GM19240 (cell line): Measurements from ENCODE around the gene TRIO.
A peak's percentile ranks its signal among the peaks of the same experiment; 100 is the strongest.

Experiments
- DNase-seq: peaks from one replicate; pipeline ENCODE4 v3.0.0; 2011; ENCODE audit warnings: low spot score; ENCODE audit not compliant: insufficient read length

The TRIO gene

DNA sequence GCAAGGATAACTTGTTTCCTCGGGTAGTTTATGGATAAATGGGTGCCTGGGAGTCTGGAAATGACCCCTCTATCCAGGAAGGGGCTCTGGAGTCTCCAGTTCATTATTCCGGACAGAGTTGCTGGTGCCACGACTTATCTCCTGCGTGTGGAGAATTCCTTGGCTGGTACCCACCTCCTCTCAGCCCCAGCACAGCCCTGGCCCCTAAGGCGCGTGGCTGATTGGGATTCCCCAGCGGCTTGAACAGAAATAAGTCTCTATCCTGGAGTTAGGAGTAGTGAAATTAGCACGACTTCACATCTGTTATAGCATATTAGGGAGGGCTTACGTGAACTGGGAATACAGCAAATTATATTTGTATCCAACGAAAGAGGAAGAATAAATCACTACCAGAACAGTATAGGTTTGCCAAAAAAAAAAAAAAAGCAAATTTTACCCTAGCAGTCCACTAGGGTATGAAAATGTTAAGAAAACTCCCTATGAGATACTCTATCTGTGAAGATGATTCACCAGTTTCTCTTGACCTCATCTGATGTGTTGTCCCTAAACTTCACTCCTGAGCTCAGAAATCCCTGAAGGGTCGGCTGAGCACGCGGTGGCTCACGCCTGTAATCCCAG lies 265.9 kb downstream of the TRIO start:
- DNase-seq: no peak

- no peak for DNase-seq
Measured at GRCh38 chr5:14410068-14410393, 266.9 kb downstream of the TRIO start.

- no peak for DNase-seq
Measured at GRCh38 chr5:14410394-14411201, 267.5 kb downstream of the TRIO start.

- no peak for DNase-seq
Measured at GRCh38 chr5:14411216-14411615, 268.1 kb downstream of the TRIO start.

GRCh38 chr5:14413331-14413750 lies 270.2 kb downstream of the TRIO start:
- no peak for DNase-seq

DNA sequence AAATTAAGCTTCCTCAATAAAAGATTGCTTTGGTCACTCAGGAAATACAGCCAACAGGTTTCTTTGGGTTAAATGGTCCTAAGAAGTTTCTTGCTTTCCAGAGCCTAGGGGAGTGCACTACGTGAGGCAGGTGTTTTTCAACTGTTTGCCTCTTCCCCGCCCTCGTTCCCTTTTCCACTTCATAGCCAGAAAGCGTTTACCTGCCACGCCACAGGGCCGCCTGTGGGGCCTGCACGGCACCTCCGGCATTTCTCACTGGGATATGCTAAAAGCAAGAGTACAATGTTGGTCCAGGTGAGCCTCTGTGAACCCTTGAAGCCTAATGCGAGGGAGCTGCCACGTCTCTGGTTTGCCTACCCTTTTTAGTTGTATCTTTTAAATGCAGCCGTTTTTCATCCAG lies 270.9 kb downstream of the TRIO start:
- DNase-seq: no peak

DNA sequence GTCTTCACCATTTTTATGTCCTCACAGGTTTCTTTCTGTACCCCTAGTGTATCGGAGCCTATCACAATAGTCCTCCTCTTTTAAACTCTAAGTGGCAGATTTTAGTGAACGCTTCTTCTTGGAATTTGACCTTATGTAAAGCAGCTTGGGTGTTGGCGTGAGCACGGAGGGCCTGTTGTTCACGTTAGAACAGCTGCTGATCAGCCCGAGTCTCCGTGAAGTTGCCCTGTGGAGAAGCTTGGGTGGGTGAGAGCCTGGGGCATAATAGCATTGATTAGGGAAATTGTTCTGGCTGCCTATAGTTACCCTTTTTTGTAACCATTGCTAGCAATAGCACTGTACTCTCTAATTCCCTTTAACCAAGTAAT lies 271.5 kb downstream of the TRIO start:
- no peak for DNase-seq

DNA sequence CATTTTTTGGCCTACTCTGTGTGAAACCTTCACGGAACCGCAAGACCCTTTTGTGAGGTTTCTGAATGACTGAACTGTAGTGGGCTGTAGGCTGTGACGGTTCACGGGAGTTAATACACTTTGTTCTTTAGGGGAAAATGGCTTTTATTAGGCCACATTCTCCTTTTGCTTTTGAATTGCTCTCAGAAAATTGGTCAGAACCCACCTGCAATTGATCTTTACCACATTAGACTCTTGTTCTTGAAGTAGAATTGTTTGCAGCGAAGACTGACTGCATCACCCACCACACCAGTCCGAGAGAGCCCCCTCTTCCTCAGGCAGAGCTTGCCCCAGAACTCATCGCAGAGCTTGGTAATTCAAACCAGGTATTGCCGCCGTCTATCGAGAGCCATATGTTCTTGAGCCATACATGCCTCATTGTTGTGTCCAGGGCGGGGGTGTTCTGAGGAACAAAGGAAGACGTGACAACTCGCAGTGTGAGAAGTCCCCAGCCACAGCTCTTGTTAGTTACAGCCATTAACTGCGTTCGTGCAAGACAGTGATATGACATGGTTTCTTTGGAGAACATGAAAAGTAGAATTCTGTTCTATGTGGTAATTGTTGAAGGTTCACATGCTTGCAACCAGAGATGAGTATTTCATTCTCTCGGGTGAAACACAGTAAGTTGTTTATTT lies 272.0 kb downstream of the TRIO start:
- peak; percentile 13 for DNase-seq

GRCh38 chr5:14415698-14416074 lies 272.5 kb downstream of the TRIO start:
- DNase-seq: no peak

- no peak for DNase-seq
Measured at GRCh38 chr5:14416621-14417275, 273.6 kb downstream of the TRIO start.

DNA sequence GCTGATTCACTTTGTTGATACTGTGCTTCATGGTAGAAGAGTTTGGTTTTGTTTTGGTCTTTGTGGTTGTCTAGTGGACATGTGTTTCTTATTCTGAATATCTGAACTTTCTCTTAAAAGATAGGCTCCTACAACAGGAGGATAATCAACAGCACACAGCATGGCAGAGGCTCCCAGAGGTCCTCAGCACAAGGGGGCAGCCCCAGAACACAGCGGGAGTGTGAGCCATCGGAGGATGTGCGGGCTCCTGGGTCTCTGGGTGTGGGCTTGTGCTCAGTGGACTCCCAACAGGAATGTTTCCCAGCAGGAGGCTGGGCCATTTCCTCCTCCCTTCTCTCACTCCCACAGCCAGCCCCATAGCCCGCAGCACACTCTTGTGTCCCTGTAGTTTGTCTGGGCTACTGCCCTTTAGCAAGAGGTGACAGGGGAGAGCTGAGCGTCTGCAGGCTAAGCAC lies 274.2 kb downstream of the TRIO start:
- no peak for DNase-seq

DNA sequence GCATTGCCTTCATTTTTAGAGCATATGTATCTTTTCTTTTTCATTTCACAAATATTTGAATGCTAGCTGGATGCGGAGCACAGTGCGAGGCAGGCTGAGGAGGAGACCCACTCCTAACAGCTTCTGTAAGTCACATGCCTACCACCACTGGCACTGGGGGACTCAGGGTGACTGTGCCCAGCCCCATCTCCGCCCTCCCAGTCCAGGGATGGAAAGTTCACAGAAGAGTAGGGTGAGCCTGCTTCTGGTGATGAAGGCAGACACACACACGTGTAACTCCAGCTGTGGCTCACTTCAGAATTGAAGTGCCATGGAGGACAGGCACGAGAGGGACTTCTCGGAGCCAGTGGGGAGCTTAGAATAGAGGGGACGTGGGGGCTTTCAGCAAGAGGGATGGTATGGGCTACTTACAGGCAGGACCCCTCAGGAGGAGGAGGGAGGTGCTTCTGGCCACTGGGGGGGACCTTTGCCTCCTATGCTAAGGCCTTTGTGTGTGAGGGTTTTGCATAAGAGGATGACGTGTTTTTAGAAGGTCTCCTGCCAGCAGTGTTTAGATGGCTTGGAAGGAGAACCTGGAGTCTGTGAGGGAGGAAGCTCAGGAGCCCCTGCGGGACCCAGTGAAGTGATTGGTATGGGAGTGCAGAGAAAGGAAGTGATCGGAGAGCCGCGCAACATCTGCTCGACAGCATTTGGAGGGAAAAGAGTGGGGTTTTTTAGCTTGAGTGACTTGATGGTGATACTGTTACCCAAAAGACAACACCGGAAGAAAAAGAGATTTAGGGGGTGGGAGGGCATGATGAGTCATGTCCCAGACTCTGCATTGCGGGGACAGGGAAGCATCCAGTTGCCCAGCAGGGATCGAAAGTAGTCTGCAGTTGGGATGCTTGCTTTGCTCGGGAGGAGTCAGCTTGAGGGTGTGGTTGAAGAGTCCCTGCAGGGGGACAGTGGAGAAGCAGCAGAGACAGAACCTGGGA lies 274.9 kb downstream of the TRIO start:
- no peak for DNase-seq

DNA sequence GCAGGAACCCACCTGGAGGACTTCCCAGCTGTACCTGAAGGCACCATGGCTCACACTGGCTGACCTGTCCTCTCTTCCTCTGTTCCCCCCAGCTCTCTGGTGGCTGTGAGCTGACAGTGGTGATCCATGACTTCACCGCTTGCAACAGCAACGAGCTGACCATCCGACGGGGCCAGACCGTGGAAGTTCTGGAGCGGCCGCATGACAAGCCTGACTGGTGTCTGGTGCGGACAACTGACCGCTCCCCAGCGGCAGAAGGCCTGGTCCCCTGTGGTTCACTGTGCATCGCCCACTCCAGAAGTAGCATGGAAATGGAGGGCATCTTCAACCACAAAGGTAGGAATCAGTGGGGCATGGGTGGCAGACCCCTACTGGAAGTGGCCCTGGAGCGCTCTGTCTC lies 276.5 kb downstream of the TRIO start:
- DNase-seq: no peak

DNA sequence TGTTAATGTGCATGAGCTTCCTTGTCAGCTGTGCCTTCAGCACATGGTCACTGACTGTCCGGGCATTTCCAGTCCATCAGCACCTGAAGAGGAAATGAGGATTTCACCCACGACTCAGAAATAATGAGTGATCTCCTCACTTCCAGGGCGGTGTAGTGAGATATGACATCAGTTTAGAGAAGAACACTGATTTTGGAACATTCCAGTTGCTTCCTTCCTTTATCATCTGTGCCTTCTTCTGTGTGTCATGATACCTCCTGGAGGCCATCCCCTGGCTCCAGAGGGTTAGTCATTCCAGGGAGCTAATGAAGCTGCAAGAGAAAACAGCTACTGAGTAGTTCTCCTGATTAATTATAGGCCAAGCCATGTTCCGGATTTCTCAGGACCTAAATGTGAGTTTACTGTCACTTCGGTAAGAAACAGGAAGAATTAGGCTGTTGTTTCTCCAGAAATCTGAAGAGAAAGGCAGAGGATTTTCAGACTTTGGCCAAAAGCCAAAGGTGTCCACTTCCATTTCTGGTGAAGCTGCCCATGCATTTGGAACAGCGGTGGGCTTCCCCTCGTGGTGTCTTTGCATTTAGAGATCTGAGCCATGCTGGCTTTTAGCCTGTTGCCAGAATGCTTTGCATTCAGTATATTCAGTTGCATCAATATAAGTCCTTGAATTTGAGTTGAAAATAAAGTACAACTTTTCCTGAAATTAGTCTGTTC lies 277.1 kb downstream of the TRIO start:
- DNase-seq: no peak

DNA sequence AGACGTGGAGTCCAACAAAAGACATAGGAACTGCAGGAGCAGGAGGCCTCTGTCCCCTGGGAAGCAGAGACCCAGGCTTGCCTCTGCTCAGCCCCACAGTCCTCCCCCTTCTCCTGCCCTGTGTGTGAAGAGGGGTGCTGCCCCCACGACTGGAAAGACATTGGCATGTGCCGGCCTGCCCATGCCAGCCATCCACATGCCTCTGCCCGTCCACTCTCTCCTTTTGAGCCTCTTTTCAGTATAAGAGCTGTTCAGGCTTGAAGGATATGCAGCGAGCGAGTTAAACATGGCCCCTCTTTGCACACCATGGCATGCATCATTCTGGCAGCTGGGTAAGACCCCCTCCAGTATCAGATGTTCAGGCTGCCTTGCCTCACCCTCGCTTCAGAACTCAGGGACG lies 278.7 kb downstream of the TRIO start:
- no peak for DNase-seq

- no peak for DNase-seq
Measured at GRCh38 chr5:14424011-14424685, 281.0 kb downstream of the TRIO start.

DNA sequence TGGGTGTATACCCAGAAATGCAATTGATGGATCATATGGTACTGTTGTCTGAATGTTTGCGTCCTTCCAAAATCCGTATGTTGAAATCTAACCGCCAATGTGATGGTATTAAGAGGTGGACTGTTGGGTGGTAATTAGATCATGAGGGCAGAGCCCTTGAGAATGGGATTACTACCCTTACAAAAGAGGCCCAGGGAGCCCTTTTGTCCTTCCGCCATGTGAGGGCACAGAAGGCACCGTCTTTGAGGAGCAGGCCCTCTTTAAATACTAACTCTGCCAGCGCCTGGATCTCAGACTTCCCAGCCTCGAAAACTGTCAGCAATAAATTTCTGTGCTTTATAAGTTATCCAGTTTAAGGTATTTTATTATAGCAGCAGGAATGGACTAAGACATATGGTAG lies 282.4 kb downstream of the TRIO start:
- no peak for DNase-seq

GRCh38 chr5:14426521-14426920 lies 283.4 kb downstream of the TRIO start:
- no peak for DNase-seq

DNA sequence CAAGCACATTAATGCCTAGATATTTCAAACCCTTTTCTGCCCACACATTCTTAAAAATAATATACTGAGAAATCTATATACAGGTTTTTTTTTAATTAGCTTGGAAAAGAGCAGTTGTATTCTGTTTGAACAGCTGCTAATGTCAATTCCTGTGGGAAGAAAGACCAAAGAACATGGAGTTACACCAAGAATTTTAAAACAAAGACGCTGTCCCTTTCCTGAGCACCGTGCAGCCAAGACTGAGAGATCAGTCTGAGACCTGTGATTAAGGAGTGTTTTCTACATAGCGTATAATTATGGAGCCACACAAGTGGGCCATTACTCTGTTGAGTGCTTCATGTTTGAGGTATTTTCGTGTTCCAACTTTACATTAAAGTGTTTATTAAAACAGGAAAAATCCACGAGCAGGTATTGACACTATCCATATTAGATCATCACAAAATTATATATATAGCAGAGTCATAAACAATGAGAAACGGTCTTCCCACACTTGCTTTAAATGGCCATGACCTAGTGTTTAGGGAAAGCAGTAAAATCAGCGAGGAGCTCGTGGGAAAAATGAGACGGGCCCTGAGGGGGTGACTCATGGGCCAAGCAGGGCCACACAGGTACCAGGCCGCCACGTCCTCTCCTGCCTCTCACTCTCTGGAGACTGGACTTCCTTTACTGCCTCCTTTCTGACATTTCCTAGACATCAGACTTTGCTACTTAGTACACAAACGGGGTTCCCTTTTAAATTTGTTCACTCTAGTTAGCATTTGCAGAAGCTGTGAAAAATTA lies 285.4 kb downstream of the TRIO start:
- no peak for DNase-seq
